Measurements from ENCODE around the gene FICD.

Gene FICD

GRCh38 chr12:108561852-108562347, 46.8 kb downstream of the FICD start:
- TF ChIP-seq, protein P1, sequence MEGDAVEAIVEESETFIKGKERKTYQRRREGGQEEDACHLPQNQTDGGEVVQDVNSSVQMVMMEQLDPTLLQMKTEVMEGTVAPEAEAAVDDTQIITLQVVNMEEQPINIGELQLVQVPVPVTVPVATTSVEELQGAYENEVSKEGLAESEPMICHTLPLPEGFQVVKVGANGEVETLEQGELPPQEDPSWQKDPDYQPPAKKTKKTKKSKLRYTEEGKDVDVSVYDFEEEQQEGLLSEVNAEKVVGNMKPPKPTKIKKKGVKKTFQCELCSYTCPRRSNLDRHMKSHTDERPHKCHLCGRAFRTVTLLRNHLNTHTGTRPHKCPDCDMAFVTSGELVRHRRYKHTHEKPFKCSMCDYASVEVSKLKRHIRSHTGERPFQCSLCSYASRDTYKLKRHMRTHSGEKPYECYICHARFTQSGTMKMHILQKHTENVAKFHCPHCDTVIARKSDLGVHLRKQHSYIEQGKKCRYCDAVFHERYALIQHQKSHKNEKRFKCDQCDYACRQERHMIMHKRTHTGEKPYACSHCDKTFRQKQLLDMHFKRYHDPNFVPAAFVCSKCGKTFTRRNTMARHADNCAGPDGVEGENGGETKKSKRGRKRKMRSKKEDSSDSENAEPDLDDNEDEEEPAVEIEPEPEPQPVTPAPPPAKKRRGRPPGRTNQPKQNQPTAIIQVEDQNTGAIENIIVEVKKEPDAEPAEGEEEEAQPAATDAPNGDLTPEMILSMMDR (IDR thresholded peaks at IDR 0.05; ENCODE audit: control insufficient read depth, insufficient read depth, low read depth, low read length, missing control alignments): no peak
- peak overlapping the region; percentile 97 for H3K4me3 ChIP-seq (ENCODE audit: control insufficient read depth, low read depth, low read length)
- DNase-seq (ENCODE audit: low read depth): no peak

DNA sequence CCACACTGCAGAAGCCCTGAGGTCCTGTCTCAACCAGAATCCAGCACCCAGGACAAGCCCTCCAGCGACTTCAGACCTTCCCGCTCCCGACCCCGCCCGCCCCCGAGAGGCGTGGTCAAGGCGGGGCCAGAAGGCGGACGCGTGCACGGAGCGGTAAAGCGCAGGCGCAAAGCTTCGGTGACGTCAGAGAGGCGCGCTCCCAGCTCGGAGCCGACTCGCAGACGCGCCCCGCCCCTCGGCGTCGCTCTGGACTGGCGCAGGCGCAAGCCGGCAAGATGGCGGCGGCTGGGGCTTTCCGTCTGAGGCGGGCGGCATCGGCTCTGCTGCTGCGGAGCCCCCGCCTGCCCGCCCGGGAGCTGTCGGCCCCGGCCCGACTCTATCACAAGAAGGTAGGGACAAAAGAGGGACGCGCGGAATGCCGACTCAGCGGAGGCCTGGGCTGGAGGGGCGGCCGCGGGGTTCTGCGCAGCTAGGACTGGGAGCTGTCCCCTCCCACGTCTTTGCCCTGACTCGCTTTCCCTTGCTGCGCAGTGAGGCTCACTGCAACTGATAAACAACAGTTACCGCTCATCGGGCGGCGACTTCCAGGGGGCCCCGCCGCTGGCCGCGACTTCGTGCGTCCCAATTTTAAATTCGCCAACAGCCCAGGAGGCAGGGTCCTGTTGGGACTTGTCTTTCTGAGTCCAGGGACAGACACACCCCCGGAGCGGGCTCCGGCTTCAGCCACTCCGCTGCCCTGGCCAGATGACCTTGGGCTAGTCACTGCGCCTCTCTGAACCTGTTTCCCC, 47.5 kb downstream of the FICD start, which contains the start of gene ISCU:
Gene ISCU (plus strand): TSS at position 249 of the 788 bp plus-strand sequence. CDS start 27 bp downstream, at position 276.
- DNase-seq (ENCODE audit: low read depth): peak; percentile 80
- H3K4me3 ChIP-seq (ENCODE audit: control insufficient read depth, low read depth, low read length): peak within 1 kb of the TSS; percentile 97
- TF ChIP-seq, protein P1 (IDR thresholded peaks at IDR 0.05; ENCODE audit: control insufficient read depth, insufficient read depth, low read depth, low read length, missing control alignments): no peak

DNA sequence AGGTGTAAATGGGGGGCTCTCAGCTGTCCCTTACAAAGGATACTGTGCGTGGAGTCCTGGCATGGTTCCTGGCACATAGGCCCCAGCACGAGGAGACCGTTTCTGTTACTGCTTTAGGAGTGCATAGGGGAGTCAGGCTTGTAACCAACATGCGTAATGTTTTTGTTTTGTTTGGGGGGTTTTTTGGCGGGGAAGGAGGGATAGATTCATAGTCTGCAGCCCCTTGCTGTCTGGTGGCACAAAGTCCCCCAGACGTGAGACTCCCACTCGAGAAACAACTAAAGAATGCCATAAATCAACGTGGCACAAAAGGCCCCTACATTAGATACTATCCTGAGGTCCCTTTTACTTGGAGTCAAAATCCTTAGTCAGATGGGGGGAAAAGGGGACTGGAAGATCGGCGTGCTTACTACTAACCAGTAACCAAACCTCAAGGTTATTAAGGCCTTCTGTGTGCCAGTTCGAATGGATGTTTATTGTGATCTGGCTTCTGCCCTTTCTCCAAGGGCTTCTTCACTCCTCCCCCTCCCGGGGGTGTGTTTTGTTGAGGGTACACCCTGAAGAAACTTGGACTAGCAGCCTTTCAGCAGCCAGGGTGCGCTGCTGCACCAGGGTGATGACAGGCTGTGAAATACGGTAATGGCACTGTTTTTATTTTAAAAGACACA, 48.2 kb downstream of the FICD start:
- DNase-seq (ENCODE audit: low read depth): peak; percentile 74
- TF ChIP-seq, protein P1 (IDR thresholded peaks at IDR 0.05; ENCODE audit: control insufficient read depth, insufficient read depth, low read depth, low read length, missing control alignments): peak; percentile 93
- H3K4me3 ChIP-seq (ENCODE audit: control insufficient read depth, low read depth, low read length): peak overlapping the region; percentile 96

GRCh38 chr12:108563804-108564151, 48.7 kb downstream of the FICD start:
- H3K4me3 ChIP-seq (ENCODE audit: control insufficient read depth, low read depth, low read length): peak overlapping the region; percentile 96; the same call in 1 of the 2 replicates

DNA sequence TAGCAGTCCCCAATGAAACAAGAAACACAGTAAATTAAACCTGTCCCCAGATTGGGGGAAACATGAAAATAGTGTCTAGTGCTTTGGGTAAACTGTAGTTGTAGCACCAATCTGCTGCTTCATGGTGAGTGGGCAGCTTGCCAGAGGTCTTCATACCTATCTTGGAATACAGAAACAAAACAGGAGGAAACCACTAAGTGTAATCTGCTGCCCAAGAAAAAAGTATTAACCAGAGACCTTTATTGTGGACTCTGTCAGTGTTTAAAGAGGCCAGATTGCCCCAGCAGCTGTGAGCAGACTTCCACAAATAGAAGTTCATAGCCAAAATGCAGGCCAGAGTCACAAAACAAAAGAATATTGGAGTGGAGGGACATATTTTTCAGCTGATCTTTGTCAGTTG, 49.6 kb downstream of the FICD start:
- TF ChIP-seq, protein P1 (IDR thresholded peaks at IDR 0.05; ENCODE audit: control insufficient read depth, insufficient read depth, low read depth, low read length, missing control alignments): no peak
- DNase-seq (ENCODE audit: low read depth): no peak
- H3K4me3 ChIP-seq (ENCODE audit: control insufficient read depth, low read depth, low read length): no peak overlapping the region

More at GRCh38 chr12:108563804-108564151, 48.7 kb downstream of the FICD start:
- DNase-seq (ENCODE audit: low read depth): no peak
- TF ChIP-seq, protein P1 (IDR thresholded peaks at IDR 0.05; ENCODE audit: control insufficient read depth, insufficient read depth, low read depth, low read length, missing control alignments): no peak

DNA sequence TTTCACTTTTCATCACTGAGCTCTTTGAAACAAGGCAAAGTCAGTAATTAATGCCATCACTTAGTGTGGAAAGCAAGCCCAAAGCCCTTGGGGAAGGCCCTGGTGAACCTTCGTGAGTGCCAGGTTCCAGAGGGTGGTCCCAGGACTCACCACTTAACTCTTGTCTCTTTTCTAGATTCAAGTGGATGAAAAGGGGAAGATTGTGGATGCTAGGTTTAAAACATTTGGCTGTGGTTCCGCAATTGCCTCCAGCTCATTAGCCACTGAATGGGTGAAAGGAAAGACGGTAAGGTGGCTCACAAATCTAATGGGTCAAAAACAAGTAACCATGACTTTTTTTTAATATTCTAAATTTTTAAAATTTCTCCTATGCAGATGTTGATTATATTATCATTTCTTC, 50.1 kb downstream of the FICD start:
- no peak for DNase-seq (ENCODE audit: low read depth)
- H3K4me3 ChIP-seq (ENCODE audit: control insufficient read depth, low read depth, low read length): no peak overlapping the region
- TF ChIP-seq, protein P1 (IDR thresholded peaks at IDR 0.05; ENCODE audit: control insufficient read depth, insufficient read depth, low read depth, low read length, missing control alignments): no peak

All from AG09309 (cell line).